Choroid plexus epithelial cell (primary cell): ENCODE results near the gene COL7A1.

Experiments
- DNase-seq: peaks from one replicate; pipeline ENCODE4 v3.0.0-alpha.2; 2010; ENCODE audit warnings: low read depth
- H3K4me3 ChIP-seq: 2 replicates; pipeline ENCODE4 v1.5.1; 2011; ENCODE audit warnings: low read depth, mild to moderate bottlenecking, control low read depth, low read length, moderate library complexity
- CTCF ChIP-seq: conservative IDR thresholded peaks from 2 replicates; pipeline ENCODE4 v1.5.1; 2011; ENCODE audit warnings: low read depth, mild to moderate bottlenecking, control low read depth, inconsistent platforms, low read length, moderate library complexity

The COL7A1 gene

GRCh38 chr3:48591886-48592518 lies 3.1 kb downstream of the COL7A1 start:
- TF ChIP-seq CTCF, result no peak
- H3K4me3 ChIP-seq, result no peak overlapping the region
- DNase-seq, result no peak

GRCh38 chr3:48591436-48591835 lies 3.7 kb downstream of the COL7A1 start:
- no peak overlapping the region for H3K4me3 ChIP-seq
- DNase-seq, result no peak
- no peak for TF ChIP-seq CTCF

GRCh38 chr3:48588230-48588629 lies 6.9 kb downstream of the COL7A1 start:
- H3K4me3 ChIP-seq, result no peak overlapping the region
- no peak for DNase-seq
- TF ChIP-seq CTCF, result no peak

- no peak for TF ChIP-seq CTCF
- no peak overlapping the region for H3K4me3 ChIP-seq
- no peak for DNase-seq
These were observed 7.4 kb downstream of the COL7A1 start for GRCh38 chr3:48587686-48588085.

GRCh38 chr3:48585411-48585810 lies 9.7 kb downstream of the COL7A1 start:
- DNase-seq, result no peak
- H3K4me3 ChIP-seq, result no peak overlapping the region
- no peak for TF ChIP-seq CTCF

- no peak overlapping the region for H3K4me3 ChIP-seq
- TF ChIP-seq CTCF, result no peak
- no peak for DNase-seq
These were observed 10.3 kb downstream of the COL7A1 start for GRCh38 chr3:48584836-48585235.

- TF ChIP-seq CTCF, result no peak
- no peak overlapping the region for H3K4me3 ChIP-seq
- no peak for DNase-seq
These were observed 13.3 kb downstream of the COL7A1 start for GRCh38 chr3:48581621-48582481.
